GM23338 (cell line): Measurements from ENCODE around the gene PDE6A.

Experiments
- CREB1 ChIP-seq: fragments of 250-450 bp; sonication (Bioruptor Pico); IDR thresholded peaks from 2 replicates; pipeline ENCODE4 v1.5.0; 2020; ENCODE audit warnings: low read depth, mild to moderate bottlenecking, moderate library complexity
- ETS1 ChIP-seq: IDR thresholded peaks from 2 replicates; pipeline ENCODE4 v1.6.1; 2016; ENCODE audit warnings: antibody characterized with exemption
- EZH2 ChIP-seq: fragments of 200-600 bp; sonication (generic); IDR thresholded peaks from one replicate; pipeline ENCODE4 v1.8.0; 2017; ENCODE audit warnings: antibody characterized with exemption, mild to moderate bottlenecking, low read depth; ENCODE audit not compliant: unreplicated experiment
- EZH2phosphoT487 ChIP-seq: fragments of 200-600 bp; sonication (generic); IDR thresholded peaks from one replicate; pipeline ENCODE4 v1.8.1; 2018; ENCODE audit warnings: antibody characterized with exemption; ENCODE audit not compliant: unreplicated experiment
- JUNB ChIP-seq: IDR thresholded peaks from one replicate; pipeline ENCODE4 v1.6.1; 2016; ENCODE audit warnings: antibody characterized with exemption; ENCODE audit not compliant: unreplicated experiment
- NANOG ChIP-seq: IDR thresholded peaks from 2 replicates; pipeline ENCODE4 v1.6.1; 2016; ENCODE audit warnings: antibody characterized with exemption, borderline replicate concordance
- POLR2AphosphoS5 ChIP-seq: IDR thresholded peaks from 2 replicates; pipeline ENCODE4 v1.6.1; 2016; ENCODE audit warnings: antibody characterized with exemption, low read depth
- REST ChIP-seq: IDR thresholded peaks from one replicate; pipeline ENCODE4 v1.6.1; 2018; ENCODE audit warnings: antibody characterized with exemption; ENCODE audit not compliant: unreplicated experiment
- STAT1 ChIP-seq: IDR thresholded peaks from one replicate; pipeline ENCODE4 v1.6.1; 2016; ENCODE audit warnings: antibody characterized with exemption; ENCODE audit not compliant: unreplicated experiment
- ZNF114 ChIP-seq: fragments of 250-450 bp; sonication (Bioruptor Pico); IDR thresholded peaks from 2 replicates; pipeline ENCODE4 v1.5.0; 2020; ENCODE audit warnings: mild to moderate bottlenecking, moderate library complexity
- TF ChIP-seq, protein P1 (sequence below), 2 experiments: fragments of 200-600 bp in 1 of 2; sonication (generic) in 1 of 2; conservative IDR thresholded peaks; 2 replicates each; pipeline versions ENCODE4 v1.5.1 to v1.6.1; 2016 to 2017; ENCODE audit warnings: antibody characterized with exemption in 2 of 2, low read depth in 2 of 2, mild to moderate bottlenecking in 2 of 2, moderate library complexity in 1 of 2
- TF ChIP-seq, protein P2 (sequence below): fragments of 250-450 bp; sonication (Bioruptor Pico); IDR thresholded peaks from 2 replicates; pipeline ENCODE4 v1.5.0; 2020; ENCODE audit warnings: mild to moderate bottlenecking, moderate library complexity

- TF ChIP-seq, protein P1, sequence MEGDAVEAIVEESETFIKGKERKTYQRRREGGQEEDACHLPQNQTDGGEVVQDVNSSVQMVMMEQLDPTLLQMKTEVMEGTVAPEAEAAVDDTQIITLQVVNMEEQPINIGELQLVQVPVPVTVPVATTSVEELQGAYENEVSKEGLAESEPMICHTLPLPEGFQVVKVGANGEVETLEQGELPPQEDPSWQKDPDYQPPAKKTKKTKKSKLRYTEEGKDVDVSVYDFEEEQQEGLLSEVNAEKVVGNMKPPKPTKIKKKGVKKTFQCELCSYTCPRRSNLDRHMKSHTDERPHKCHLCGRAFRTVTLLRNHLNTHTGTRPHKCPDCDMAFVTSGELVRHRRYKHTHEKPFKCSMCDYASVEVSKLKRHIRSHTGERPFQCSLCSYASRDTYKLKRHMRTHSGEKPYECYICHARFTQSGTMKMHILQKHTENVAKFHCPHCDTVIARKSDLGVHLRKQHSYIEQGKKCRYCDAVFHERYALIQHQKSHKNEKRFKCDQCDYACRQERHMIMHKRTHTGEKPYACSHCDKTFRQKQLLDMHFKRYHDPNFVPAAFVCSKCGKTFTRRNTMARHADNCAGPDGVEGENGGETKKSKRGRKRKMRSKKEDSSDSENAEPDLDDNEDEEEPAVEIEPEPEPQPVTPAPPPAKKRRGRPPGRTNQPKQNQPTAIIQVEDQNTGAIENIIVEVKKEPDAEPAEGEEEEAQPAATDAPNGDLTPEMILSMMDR (conservative IDR thresholded peaks at IDR 0.05; ENCODE audit: low read depth in 2 of 2), result no peak
- TF ChIP-seq POLR2AphosphoS5, result no peak
- no peak for TF ChIP-seq REST
- TF ChIP-seq CREB1 (CRISPR knock-in tag), result no peak
- TF ChIP-seq JUNB, result no peak
- TF ChIP-seq EZH2, result no peak
- TF ChIP-seq EZH2phosphoT487, result no peak
- no peak for TF ChIP-seq NANOG
- TF ChIP-seq ETS1, result no peak
- TF ChIP-seq STAT1, result no peak
- TF ChIP-seq ZNF114 (CRISPR knock-in tag), result no peak
- TF ChIP-seq, protein P2, sequence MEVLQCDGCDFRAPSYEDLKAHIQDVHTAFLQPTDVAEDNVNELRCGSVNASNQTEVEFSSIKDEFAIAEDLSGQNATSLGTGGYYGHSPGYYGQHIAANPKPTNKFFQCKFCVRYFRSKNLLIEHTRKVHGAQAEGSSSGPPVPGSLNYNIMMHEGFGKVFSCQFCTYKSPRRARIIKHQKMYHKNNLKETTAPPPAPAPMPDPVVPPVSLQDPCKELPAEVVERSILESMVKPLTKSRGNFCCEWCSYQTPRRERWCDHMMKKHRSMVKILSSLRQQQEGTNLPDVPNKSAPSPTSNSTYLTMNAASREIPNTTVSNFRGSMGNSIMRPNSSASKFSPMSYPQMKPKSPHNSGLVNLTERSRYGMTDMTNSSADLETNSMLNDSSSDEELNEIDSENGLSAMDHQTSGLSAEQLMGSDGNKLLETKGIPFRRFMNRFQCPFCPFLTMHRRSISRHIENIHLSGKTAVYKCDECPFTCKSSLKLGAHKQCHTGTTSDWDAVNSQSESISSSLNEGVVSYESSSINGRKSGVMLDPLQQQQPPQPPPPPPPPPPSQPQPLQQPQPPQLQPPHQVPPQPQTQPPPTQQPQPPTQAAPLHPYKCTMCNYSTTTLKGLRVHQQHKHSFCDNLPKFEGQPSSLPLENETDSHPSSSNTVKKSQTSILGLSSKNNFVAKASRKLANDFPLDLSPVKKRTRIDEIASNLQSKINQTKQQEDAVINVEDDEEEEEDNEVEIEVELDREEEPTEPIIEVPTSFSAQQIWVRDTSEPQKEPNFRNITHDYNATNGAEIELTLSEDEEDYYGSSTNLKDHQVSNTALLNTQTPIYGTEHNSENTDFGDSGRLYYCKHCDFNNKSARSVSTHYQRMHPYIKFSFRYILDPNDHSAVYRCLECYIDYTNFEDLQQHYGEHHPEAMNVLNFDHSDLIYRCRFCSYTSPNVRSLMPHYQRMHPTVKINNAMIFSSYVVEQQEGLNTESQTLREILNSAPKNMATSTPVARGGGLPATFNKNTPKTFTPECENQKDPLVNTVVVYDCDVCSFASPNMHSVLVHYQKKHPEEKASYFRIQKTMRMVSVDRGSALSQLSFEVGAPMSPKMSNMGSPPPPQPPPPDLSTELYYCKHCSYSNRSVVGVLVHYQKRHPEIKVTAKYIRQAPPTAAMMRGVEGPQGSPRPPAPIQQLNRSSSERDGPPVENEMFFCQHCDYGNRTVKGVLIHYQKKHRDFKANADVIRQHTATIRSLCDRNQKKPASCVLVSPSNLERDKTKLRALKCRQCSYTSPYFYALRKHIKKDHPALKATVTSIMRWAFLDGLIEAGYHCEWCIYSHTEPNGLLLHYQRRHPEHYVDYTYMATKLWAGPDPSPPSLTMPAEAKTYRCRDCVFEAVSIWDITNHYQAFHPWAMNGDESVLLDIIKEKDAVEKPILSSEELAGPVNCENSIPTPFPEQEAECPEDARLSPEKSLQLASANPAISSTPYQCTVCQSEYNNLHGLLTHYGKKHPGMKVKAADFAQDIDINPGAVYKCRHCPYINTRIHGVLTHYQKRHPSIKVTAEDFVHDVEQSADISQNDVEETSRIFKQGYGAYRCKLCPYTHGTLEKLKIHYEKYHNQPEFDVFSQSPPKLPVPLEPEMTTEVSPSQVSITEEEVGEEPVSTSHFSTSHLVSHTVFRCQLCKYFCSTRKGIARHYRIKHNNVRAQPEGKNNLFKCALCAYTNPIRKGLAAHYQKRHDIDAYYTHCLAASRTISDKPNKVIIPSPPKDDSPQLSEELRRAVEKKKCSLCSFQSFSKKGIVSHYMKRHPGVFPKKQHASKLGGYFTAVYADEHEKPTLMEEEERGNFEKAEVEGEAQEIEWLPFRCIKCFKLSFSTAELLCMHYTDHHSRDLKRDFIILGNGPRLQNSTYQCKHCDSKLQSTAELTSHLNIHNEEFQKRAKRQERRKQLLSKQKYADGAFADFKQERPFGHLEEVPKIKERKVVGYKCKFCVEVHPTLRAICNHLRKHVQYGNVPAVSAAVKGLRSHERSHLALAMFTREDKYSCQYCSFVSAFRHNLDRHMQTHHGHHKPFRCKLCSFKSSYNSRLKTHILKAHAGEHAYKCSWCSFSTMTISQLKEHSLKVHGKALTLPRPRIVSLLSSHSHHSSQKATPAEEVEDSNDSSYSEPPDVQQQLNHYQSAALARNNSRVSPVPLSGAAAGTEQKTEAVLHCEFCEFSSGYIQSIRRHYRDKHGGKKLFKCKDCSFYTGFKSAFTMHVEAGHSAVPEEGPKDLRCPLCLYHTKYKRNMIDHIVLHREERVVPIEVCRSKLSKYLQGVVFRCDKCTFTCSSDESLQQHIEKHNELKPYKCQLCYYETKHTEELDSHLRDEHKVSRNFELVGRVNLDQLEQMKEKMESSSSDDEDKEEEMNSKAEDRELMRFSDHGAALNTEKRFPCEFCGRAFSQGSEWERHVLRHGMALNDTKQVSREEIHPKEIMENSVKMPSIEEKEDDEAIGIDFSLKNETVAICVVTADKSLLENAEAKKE (CRISPR knock-in tag), result no peak
Observed at GRCh38 chr5:149993471-149993870, 48.9 kb upstream of the PDE6A start.
